OCI-LY3 (cell line): ENCODE data around the gene XPNPEP3.

Source experiments
- H2AFZ ChIP-seq: fragments of 200-600, 300-600 bp; shearing (Covaris generic); 2 replicates; pipeline ENCODE4 v1.6.0; 2014; ENCODE audit warnings: antibody characterized with exemption, low read depth, low read length
- H3K27ac ChIP-seq: fragments of 200-600, 300-600 bp; sonication (generic); 2 replicates; pipeline ENCODE4 v1.5.1; 2014; ENCODE audit warnings: mild to moderate bottlenecking, low read length, moderate library complexity, mixed read lengths
- H3K27me3 ChIP-seq: fragments of 200-600, 300-600 bp; sonication (generic); 2 replicates; pipeline ENCODE4 v1.6.1; 2014; ENCODE audit warnings: low read depth, low read length, mixed read lengths
- H3K36me3 ChIP-seq: fragments of 200-600, 300-600 bp; sonication (generic); replicated peaks from 2 replicates; pipeline ENCODE3; 2014; ENCODE audit warnings: low read depth, low read length, mixed read lengths
- H3K4me1 ChIP-seq: fragments of 300-600, 200-600 bp; sonication (generic); 2 replicates; pipeline ENCODE4 v1.6.1; 2014; ENCODE audit warnings: low read length, mixed read lengths
- H3K4me2 ChIP-seq: fragments of 200-600, 300-600 bp; sonication (generic); 2 replicates; pipeline ENCODE4 v1.6.1; 2014; ENCODE audit warnings: low read length, mixed read lengths
- H3K4me3 ChIP-seq: fragments of 300-600, 200-600 bp; sonication (generic); 2 replicates; pipeline ENCODE4 v1.5.1; 2014; ENCODE audit warnings: antibody characterized with exemption, mild to moderate bottlenecking, low read length, moderate library complexity
- H3K79me2 ChIP-seq: fragments of 300-600, 200-600 bp; shearing (Covaris generic); 2 replicates; pipeline ENCODE4 v1.6.1; 2014; ENCODE audit warnings: mild to moderate bottlenecking, low read length, mixed read lengths
- H3K9ac ChIP-seq: fragments of 300-600, 200-600 bp; shearing (Covaris generic); 2 replicates; pipeline ENCODE4 v1.6.0; 2014; ENCODE audit warnings: mild to moderate bottlenecking, low read length, moderate library complexity
- H3K9me3 ChIP-seq: fragments of 200-600, 300-600 bp; shearing (Covaris generic); 2 replicates; pipeline ENCODE4 v1.6.1; 2014; ENCODE audit warnings: low read length, mixed read lengths; ENCODE audit not compliant: insufficient read depth
- H4K20me1 ChIP-seq: fragments of 200-600, 300-600 bp; sonication (generic); 2 replicates; pipeline ENCODE4 v1.6.1; 2016; ENCODE audit warnings: low read length, mixed read lengths; ENCODE audit not compliant: insufficient read depth
- EZH2phosphoT487 ChIP-seq: fragments of 200-600 bp; shearing (Covaris generic); IDR thresholded peaks from 2 replicates; pipeline ENCODE4 v1.6.1; 2018; ENCODE audit warnings: antibody characterized with exemption, mixed run types, low read depth
- TF ChIP-seq, protein P1 (sequence below): fragments of 200-600, 300-600 bp; sonication (generic); IDR thresholded peaks from 2 replicates; pipeline ENCODE4 v1.5.1; 2014; ENCODE audit warnings: antibody characterized with exemption, low read length, low read depth

XPNPEP3 gene

DNA sequence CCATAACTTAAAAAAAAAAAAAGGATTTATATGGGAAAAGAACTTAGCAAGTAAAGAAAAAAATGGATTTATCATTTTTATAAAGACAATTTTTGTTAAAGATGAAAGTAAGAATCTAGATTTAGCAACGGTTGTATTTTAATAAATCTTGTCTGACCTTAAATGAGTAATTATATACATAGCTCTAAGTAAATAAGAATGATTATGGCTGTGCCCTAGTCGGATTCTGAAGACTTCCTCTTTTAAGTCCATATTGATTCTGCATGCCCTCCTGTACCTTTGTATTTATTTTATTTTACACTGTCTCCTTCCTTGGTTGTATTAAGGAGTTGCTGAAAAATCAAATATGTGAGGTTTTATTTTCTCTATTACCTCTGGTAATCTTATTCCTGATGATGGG is 101.4 kb downstream of the XPNPEP3 start:
- TF ChIP-seq, protein P1, sequence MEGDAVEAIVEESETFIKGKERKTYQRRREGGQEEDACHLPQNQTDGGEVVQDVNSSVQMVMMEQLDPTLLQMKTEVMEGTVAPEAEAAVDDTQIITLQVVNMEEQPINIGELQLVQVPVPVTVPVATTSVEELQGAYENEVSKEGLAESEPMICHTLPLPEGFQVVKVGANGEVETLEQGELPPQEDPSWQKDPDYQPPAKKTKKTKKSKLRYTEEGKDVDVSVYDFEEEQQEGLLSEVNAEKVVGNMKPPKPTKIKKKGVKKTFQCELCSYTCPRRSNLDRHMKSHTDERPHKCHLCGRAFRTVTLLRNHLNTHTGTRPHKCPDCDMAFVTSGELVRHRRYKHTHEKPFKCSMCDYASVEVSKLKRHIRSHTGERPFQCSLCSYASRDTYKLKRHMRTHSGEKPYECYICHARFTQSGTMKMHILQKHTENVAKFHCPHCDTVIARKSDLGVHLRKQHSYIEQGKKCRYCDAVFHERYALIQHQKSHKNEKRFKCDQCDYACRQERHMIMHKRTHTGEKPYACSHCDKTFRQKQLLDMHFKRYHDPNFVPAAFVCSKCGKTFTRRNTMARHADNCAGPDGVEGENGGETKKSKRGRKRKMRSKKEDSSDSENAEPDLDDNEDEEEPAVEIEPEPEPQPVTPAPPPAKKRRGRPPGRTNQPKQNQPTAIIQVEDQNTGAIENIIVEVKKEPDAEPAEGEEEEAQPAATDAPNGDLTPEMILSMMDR: no peak
- TF ChIP-seq EZH2phosphoT487: no peak
- H3K79me2 ChIP-seq: peaks cover 89% of the 10 kb centered on the region
- H3K4me1 ChIP-seq: 0 out of 2 replicates have a peak, but pooled peaks cover under 1% of the 10 kb centered on the region
- no peaks in the 10 kb centered on the region for H3K9me3 ChIP-seq
- H3K36me3 ChIP-seq: peaks cover 39% of the 10 kb centered on the region
- H2AFZ ChIP-seq: no peak overlapping the region
- H3K9ac ChIP-seq: no peak overlapping the region
- H3K4me3 ChIP-seq: no peak overlapping the region
- no peaks in the 10 kb centered on the region for H3K27me3 ChIP-seq
- no peak overlapping the region for H3K27ac ChIP-seq
- no peak overlapping the region for H3K4me2 ChIP-seq
- 0 out of 2 replicates have a peak, but pooled peaks cover 3% of the 10 kb centered on the region for H4K20me1 ChIP-seq

DNA sequence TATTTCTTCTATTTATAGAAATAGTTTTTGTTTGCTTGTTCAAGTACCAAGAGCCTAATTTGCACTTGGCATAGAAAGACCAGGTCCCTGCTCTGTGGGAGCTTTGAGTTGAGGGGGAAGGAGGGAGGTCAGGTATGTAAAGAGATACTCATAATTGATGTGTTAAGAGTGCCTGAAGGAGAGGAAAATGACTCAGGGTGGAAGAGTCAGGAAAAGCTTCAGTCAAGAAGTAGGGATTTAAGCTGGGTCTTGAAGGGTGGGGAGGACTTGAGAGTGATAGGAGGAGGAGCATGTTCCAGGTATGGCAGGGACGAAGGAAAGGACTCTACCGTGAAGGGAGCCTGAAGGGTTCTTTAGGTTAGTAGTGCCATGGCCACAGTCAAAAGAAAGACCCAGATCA is 103.2 kb downstream of the XPNPEP3 start:
- Histone ChIP-seq H3K27me3 (no peaks in the 10 kb centered on the region), H3K27ac (no peak overlapping the region), H3K4me3 (no peak overlapping the region), H3K4me2 (no peak overlapping the region), H2AFZ (no peak overlapping the region), H3K79me2 (peaks cover 82% of the 10 kb centered on the region), H4K20me1 (0 out of 2 replicates have a peak, but pooled peaks cover 3% of the 10 kb centered on the region), H3K9me3 (no peaks in the 10 kb centered on the region), H3K36me3 (peaks cover 48% of the 10 kb centered on the region), H3K4me1 (no peaks in the 10 kb centered on the region), H3K9ac (no peak overlapping the region)
- TF ChIP-seq EZH2phosphoT487: no peak
- TF ChIP-seq, protein P1: no peak

DNA sequence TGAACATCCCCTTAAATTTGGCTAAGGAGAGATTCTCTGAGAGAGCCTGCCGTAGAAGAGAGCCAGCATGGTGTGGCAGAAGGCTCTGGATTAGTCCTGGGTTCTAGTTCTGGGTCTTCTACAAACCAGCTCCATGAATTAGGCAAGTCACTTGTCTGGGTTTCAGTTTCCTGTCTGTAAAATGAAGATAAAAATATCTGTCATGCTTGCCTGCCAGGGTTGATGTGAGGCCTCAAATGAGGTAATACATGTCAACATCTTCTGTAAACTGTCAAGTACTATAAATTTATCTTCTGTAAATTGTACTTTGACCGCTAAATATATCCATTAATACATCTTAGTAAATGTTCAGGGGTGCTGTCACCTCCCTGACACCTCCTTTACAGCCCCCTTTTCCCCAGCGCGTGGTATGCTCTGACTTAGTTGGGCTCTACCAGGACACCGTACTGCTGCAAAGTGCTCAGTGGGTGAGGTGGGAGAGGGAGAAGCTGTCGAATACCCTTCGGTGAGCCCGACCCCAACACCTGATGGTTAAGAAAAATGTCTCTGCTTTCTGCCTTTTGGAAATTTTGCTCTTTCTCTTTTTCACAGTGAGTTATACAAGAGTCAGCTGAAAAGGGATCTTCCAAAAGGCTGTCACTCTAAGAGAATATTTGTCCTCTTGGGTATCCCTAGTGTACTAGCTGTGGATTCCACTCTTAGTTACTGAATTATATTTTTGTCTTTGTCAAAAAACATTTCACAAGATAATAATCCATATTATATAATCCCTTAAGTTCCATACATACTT is 109.2 kb downstream of the XPNPEP3 start:
- TF ChIP-seq, protein P1: no peak
- no peak for TF ChIP-seq EZH2phosphoT487
- Histone ChIP-seq H3K27me3 (no peaks in the 10 kb centered on the region), H3K36me3 (peaks cover 55% of the 10 kb centered on the region), H3K4me3 (no peak overlapping the region), H3K9ac (no peak overlapping the region), H3K27ac (no peak overlapping the region), H3K79me2 (peaks cover 26% of the 10 kb centered on the region), H3K9me3 (no peaks in the 10 kb centered on the region), H3K4me2 (no peak overlapping the region), H2AFZ (no peak overlapping the region), H4K20me1 (0 out of 2 replicates have a peak, but pooled peaks cover 2% of the 10 kb centered on the region), H3K4me1 (peaks cover 9% of the 10 kb centered on the region)

DNA sequence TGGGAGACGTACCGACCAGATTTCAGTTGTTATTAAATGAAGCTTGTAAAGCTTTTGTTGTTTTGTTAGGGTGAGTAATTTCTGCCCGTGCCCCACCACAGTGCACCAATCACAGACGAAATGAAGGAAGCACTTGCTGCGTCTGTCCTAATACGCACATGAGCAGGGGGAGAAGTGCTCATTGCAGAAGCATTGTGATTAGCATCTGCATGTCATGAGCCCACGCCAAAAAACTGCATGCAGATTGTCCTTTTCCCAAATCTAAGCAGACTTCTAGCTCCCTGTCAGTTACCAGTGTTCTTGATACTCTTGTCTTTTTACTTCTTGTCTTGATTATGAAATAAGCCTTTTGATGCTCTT is 109.8 kb downstream of the XPNPEP3 start:
- H3K27ac ChIP-seq: no peak overlapping the region
- no peak overlapping the region for H2AFZ ChIP-seq
- no peaks in the 10 kb centered on the region for H3K27me3 ChIP-seq
- H3K9me3 ChIP-seq: no peaks in the 10 kb centered on the region
- no peak overlapping the region for H3K4me2 ChIP-seq
- H3K9ac ChIP-seq: no peak overlapping the region
- H3K36me3 ChIP-seq: peaks cover 53% of the 10 kb centered on the region
- TF ChIP-seq, protein P1: no peak
- no peak for TF ChIP-seq EZH2phosphoT487
- peaks cover 12% of the 10 kb centered on the region for H3K4me1 ChIP-seq
- H4K20me1 ChIP-seq: 0 out of 2 replicates have a peak, but pooled peaks cover 2% of the 10 kb centered on the region
- no peak overlapping the region for H3K4me3 ChIP-seq
- H3K79me2 ChIP-seq: peaks cover 23% of the 10 kb centered on the region
